BLaER1 (cell line): ENCODE results near the gene PEPD.
"Not testable (repeated sequence)": the region's sequence is repeated elsewhere in the genome, so short reads cannot be mapped to it uniquely, and the experiment has no call there.

Experiments
- H3K27ac ChIP-seq: shearing (Covaris generic); formaldehyde crosslinking; 2 replicates; pipeline ENCODE4 v1.8.1; 2022
- H3K27me3 ChIP-seq: shearing (Covaris generic); formaldehyde crosslinking; 2 replicates; pipeline ENCODE4 v1.8.1; 2022
- H3K36me3 ChIP-seq: shearing (Covaris generic); formaldehyde crosslinking; 2 replicates; pipeline ENCODE4 v1.8.1; 2022
- H3K4me1 ChIP-seq: shearing (Covaris generic); formaldehyde crosslinking; 2 replicates; pipeline ENCODE4 v1.8.1; 2022
- H3K4me2 ChIP-seq: shearing (Covaris generic); formaldehyde crosslinking; 2 replicates; pipeline ENCODE4 v1.8.1; 2022
- H3K4me3 ChIP-seq: shearing (Covaris generic); formaldehyde crosslinking; 2 replicates; pipeline ENCODE4 v1.8.1; 2022
- H3K9ac ChIP-seq: shearing (Covaris generic); formaldehyde crosslinking; 2 replicates; pipeline ENCODE4 v1.8.1; 2022
- H3K9me3 ChIP-seq: shearing (Covaris generic); formaldehyde crosslinking; 2 replicates; pipeline ENCODE4 v1.8.1; 2022
- H4K20me1 ChIP-seq: shearing (Covaris generic); formaldehyde crosslinking; 2 replicates; pipeline ENCODE4 v1.8.1; 2022
- Cebpa-rat ChIP-seq: shearing (Covaris generic); IDR thresholded peaks from 2 replicates; pipeline ENCODE4 v1.8.1; 2022

Gene PEPD

GRCh38 chr19:33493401-33494275 is 28.0 kb downstream of the PEPD start:
- H3K27me3 ChIP-seq: no peaks in the 10 kb centered on the region
- no peak overlapping the region for H3K27ac ChIP-seq
- H3K4me1 ChIP-seq: no peaks in the 10 kb centered on the region
- no peaks in the 10 kb centered on the region for H3K9me3 ChIP-seq
- H3K36me3 ChIP-seq: peaks cover 4% of the 10 kb centered on the region; the same call in 1 of the 2 replicates
- TF ChIP-seq Cebpa-rat: no peak
- no peak overlapping the region for H3K9ac ChIP-seq
- H4K20me1 ChIP-seq: no peaks in the 10 kb centered on the region
- H3K4me3 ChIP-seq: no peak overlapping the region
- H3K4me2 ChIP-seq: no peak overlapping the region

GRCh38 chr19:33492951-33493350 is 28.6 kb downstream of the PEPD start:
- no peak for TF ChIP-seq Cebpa-rat
- no peak overlapping the region for H3K4me2 ChIP-seq
- no peak overlapping the region for H3K27ac ChIP-seq
- no peaks in the 10 kb centered on the region for H4K20me1 ChIP-seq
- no peaks in the 10 kb centered on the region for H3K36me3 ChIP-seq
- no peak overlapping the region for H3K4me3 ChIP-seq
- no peak overlapping the region for H3K9ac ChIP-seq
- H3K9me3 ChIP-seq: no peaks in the 10 kb centered on the region
- H3K4me1 ChIP-seq: no peaks in the 10 kb centered on the region
- no peaks in the 10 kb centered on the region for H3K27me3 ChIP-seq

- H3K27ac ChIP-seq: no peak overlapping the region
- H3K4me3 ChIP-seq: no peak overlapping the region
- H3K27me3 ChIP-seq: no peaks in the 10 kb centered on the region
- H3K9ac ChIP-seq: no peak overlapping the region
- no peak overlapping the region for H3K4me2 ChIP-seq
- TF ChIP-seq Cebpa-rat: no peak
- no peaks in the 10 kb centered on the region for H3K36me3 ChIP-seq
- no peaks in the 10 kb centered on the region for H3K4me1 ChIP-seq
- H4K20me1 ChIP-seq: no peaks in the 10 kb centered on the region
- no peaks in the 10 kb centered on the region for H3K9me3 ChIP-seq
Observed at GRCh38 chr19:33492090-33492489, 29.5 kb downstream of the PEPD start.

GRCh38 chr19:33490596-33490995 is 31.0 kb downstream of the PEPD start:
- not testable (repeated sequence) for H4K20me1 ChIP-seq, H3K9me3 ChIP-seq, H3K4me2 ChIP-seq, H3K4me3 ChIP-seq, H3K36me3 ChIP-seq, H3K27ac ChIP-seq, H3K9ac ChIP-seq, H3K4me1 ChIP-seq, H3K27me3 ChIP-seq

- H3K27me3 ChIP-seq: no peaks in the 10 kb centered on the region
- no peaks in the 10 kb centered on the region for H4K20me1 ChIP-seq
- H3K4me3 ChIP-seq: no peak overlapping the region
- H3K9me3 ChIP-seq: no peaks in the 10 kb centered on the region
- no peaks in the 10 kb centered on the region for H3K4me1 ChIP-seq
- H3K27ac ChIP-seq: no peak overlapping the region
- no peak overlapping the region for H3K4me2 ChIP-seq
- no peak overlapping the region for H3K9ac ChIP-seq
- H3K36me3 ChIP-seq: no peaks in the 10 kb centered on the region
- no peak for TF ChIP-seq Cebpa-rat
Observed at GRCh38 chr19:33490041-33490451, 31.5 kb downstream of the PEPD start.

- Histone ChIP-seq H3K9ac (no peak overlapping the region), H3K9me3 (no peaks in the 10 kb centered on the region), H3K36me3 (no peaks in the 10 kb centered on the region), H3K4me1 (no peaks in the 10 kb centered on the region), H3K27ac (no peak overlapping the region), H3K4me3 (no peak overlapping the region), H3K27me3 (no peaks in the 10 kb centered on the region), H3K4me2 (no peak overlapping the region), H4K20me1 (no peaks in the 10 kb centered on the region)
- no peak for TF ChIP-seq Cebpa-rat
Observed at GRCh38 chr19:33488826-33489225, 32.8 kb downstream of the PEPD start.

- TF ChIP-seq Cebpa-rat: no peak
- Histone ChIP-seq H3K9ac (no peak overlapping the region), H3K36me3 (no peaks in the 10 kb centered on the region), H3K27me3 (no peaks in the 10 kb centered on the region), H3K9me3 (peaks cover 3% of the 10 kb centered on the region; the same call in 1 of the 2 replicates), H3K4me2 (no peak overlapping the region), H3K4me3 (no peak overlapping the region), H3K27ac (no peak overlapping the region), H4K20me1 (no peaks in the 10 kb centered on the region), H3K4me1 (no peaks in the 10 kb centered on the region)
Observed at GRCh38 chr19:33487901-33488800, 33.4 kb downstream of the PEPD start.

- no peaks in the 10 kb centered on the region for H3K27me3 ChIP-seq
- H3K9ac ChIP-seq: no peak overlapping the region
- no peaks in the 10 kb centered on the region for H4K20me1 ChIP-seq
- H3K4me3 ChIP-seq: no peak overlapping the region
- no peak for TF ChIP-seq Cebpa-rat
- H3K9me3 ChIP-seq: peaks cover 4% of the 10 kb centered on the region; the same call in 1 of the 2 replicates
- no peak overlapping the region for H3K27ac ChIP-seq
- no peak overlapping the region for H3K4me2 ChIP-seq
- H3K4me1 ChIP-seq: no peaks in the 10 kb centered on the region
- no peaks in the 10 kb centered on the region for H3K36me3 ChIP-seq
Observed at GRCh38 chr19:33486936-33487811, 34.4 kb downstream of the PEPD start.

GRCh38 chr19:33486407-33486806 is 35.2 kb downstream of the PEPD start:
- H3K4me2 ChIP-seq: no peak overlapping the region
- H3K36me3 ChIP-seq: no peaks in the 10 kb centered on the region
- peaks cover 4% of the 10 kb centered on the region; the same call in 1 of the 2 replicates for H3K9me3 ChIP-seq
- no peaks in the 10 kb centered on the region for H3K4me1 ChIP-seq
- H3K27ac ChIP-seq: no peak overlapping the region
- H4K20me1 ChIP-seq: no peaks in the 10 kb centered on the region
- no peak overlapping the region for H3K4me3 ChIP-seq
- no peak for TF ChIP-seq Cebpa-rat
- no peak overlapping the region for H3K9ac ChIP-seq
- H3K27me3 ChIP-seq: no peaks in the 10 kb centered on the region
